Measurements from ENCODE around the gene WFDC12.

The WFDC12 gene

DNA sequence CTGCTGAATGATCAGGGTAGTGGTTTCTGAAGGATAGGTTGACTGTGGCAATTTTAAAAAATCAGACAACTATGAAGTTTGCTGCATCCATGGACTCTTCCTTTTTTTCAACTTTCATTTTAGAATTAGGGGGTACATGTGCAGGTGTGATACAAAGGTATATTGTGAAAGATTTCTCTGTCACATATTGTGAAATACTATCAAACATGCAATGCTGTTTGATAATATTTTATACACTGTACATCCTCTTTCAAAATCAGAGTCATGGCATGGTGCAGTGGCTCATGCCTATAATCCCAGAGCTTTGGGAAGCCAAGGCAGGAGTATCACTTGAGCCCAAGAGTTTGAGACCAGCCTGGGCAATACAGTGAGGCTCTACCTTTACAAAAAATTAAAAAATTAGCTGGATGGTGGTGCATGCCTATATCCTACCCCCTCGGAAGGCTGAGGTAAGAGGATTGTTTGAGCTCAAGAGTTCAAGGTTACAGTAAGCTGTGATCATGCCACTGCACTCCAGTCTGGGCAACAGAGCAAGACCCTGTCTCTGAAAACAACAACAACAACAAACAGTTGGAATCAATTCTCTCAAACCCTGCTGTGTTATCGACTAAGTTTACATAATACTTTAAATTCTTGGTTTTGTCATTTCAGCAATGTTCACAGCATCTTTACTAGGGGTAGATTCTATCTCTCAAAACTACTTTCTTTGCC lies 4.6 kb downstream of the WFDC12 start:
- no peaks in the 10 kb centered on the region for H3K79me2 ChIP-seq (ENCODE audit: control insufficient read depth, low read length)
- no peak for TF ChIP-seq EZH2phosphoT487 (IDR thresholded peaks at IDR 0.05; ENCODE audit: borderline replicate concordance, low read length)
- TF ChIP-seq, protein P1, sequence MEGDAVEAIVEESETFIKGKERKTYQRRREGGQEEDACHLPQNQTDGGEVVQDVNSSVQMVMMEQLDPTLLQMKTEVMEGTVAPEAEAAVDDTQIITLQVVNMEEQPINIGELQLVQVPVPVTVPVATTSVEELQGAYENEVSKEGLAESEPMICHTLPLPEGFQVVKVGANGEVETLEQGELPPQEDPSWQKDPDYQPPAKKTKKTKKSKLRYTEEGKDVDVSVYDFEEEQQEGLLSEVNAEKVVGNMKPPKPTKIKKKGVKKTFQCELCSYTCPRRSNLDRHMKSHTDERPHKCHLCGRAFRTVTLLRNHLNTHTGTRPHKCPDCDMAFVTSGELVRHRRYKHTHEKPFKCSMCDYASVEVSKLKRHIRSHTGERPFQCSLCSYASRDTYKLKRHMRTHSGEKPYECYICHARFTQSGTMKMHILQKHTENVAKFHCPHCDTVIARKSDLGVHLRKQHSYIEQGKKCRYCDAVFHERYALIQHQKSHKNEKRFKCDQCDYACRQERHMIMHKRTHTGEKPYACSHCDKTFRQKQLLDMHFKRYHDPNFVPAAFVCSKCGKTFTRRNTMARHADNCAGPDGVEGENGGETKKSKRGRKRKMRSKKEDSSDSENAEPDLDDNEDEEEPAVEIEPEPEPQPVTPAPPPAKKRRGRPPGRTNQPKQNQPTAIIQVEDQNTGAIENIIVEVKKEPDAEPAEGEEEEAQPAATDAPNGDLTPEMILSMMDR (IDR thresholded peaks at IDR 0.05; ENCODE audit: low read depth, low read length, poor library complexity, severe bottlenecking), result no peak
- no peak overlapping the region for H3K4me3 ChIP-seq (ENCODE audit: low read length)
- no peak overlapping the region for H3K27ac ChIP-seq (ENCODE audit: low read depth, low read length)
- H3F3A ChIP-seq (ENCODE audit: control insufficient read depth, insufficient read depth), result no peaks in the 10 kb centered on the region
- H3K27me3 ChIP-seq (ENCODE audit: control insufficient read depth, low read length), result peaks cover 20% of the 10 kb centered on the region
- no peaks in the 10 kb centered on the region for H3K9me3 ChIP-seq (ENCODE audit: control insufficient read depth, insufficient read depth, low read length)
- H3K4me2 ChIP-seq (ENCODE audit: low read length), result no peak overlapping the region
- H3K36me3 ChIP-seq (ENCODE audit: control insufficient read depth, low read length), result no peaks in the 10 kb centered on the region
- H3K4me1 ChIP-seq (ENCODE audit: control insufficient read depth, low read length), result no peaks in the 10 kb centered on the region
- H3K9me2 ChIP-seq (replicated peaks; ENCODE audit: control insufficient read depth, low read length), result no peaks in the 10 kb centered on the region
- no peaks in the 10 kb centered on the region for H4K20me1 ChIP-seq (ENCODE audit: control insufficient read depth, insufficient read depth, low read depth, low read length)

DNA sequence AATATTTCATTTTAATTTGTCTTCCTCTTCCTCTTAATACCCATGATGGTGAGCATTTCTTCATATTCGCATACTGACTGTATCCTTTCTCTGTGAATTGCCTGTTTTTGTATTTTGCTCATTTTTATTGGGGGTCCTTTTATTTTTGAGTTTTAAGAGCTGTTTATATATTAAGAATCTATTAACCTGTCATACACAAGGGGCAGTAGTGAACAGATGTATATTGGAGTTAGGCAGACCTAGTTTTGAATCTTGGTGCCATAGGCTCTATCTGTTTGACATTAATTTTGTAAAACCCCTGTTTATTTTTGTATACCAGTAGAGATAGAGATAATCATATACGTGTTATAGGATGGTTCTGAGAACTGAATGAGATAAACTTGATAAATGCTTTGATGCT lies 6.2 kb downstream of the WFDC12 start:
- no peaks in the 10 kb centered on the region for H3K9me2 ChIP-seq (replicated peaks; ENCODE audit: control insufficient read depth, low read length)
- H3F3A ChIP-seq (ENCODE audit: control insufficient read depth, insufficient read depth), result no peaks in the 10 kb centered on the region
- no peaks in the 10 kb centered on the region for H3K9me3 ChIP-seq (ENCODE audit: control insufficient read depth, insufficient read depth, low read length)
- no peaks in the 10 kb centered on the region for H3K79me2 ChIP-seq (ENCODE audit: control insufficient read depth, low read length)
- TF ChIP-seq, protein P1 (IDR thresholded peaks at IDR 0.05; ENCODE audit: low read depth, low read length, poor library complexity, severe bottlenecking), result peak; percentile 14
- no peak for TF ChIP-seq EZH2phosphoT487 (IDR thresholded peaks at IDR 0.05; ENCODE audit: borderline replicate concordance, low read length)
- no peaks in the 10 kb centered on the region for H3K36me3 ChIP-seq (ENCODE audit: control insufficient read depth, low read length)
- no peak overlapping the region for H3K4me2 ChIP-seq (ENCODE audit: low read length)
- no peak overlapping the region for H3K4me3 ChIP-seq (ENCODE audit: low read length)
- H3K27me3 ChIP-seq (ENCODE audit: control insufficient read depth, low read length), result peaks cover 28% of the 10 kb centered on the region
- no peak overlapping the region for H3K27ac ChIP-seq (ENCODE audit: low read depth, low read length)
- no peaks in the 10 kb centered on the region for H4K20me1 ChIP-seq (ENCODE audit: control insufficient read depth, insufficient read depth, low read depth, low read length)
- no peaks in the 10 kb centered on the region for H3K4me1 ChIP-seq (ENCODE audit: control insufficient read depth, low read length)

DNA sequence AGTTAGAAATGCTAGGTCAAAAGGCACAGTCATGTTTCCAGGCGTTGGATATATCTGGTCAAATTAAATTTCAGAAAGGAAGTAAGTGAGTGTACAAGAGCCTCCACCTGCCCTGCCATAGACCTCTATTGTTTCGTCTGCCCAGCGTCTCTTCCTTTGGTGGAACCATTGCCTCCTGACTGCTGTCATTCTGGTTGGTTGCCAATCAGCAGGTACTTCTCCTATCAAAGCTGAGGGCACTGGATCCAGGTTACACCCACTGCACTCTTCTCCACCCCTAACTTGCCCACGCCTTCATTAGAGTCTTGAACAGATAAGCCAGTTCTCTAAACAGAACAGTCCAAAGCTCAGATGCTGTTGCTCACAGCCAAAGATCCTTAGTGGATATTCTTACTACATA lies 6.7 kb downstream of the WFDC12 start:
- Histone ChIP-seq H3K27me3 (ENCODE audit: control insufficient read depth, low read length) (peaks cover 28% of the 10 kb centered on the region), H3K4me1 (ENCODE audit: control insufficient read depth, low read length) (no peaks in the 10 kb centered on the region), H3K4me3 (ENCODE audit: low read length) (no peak overlapping the region), H3K27ac (ENCODE audit: low read depth, low read length) (no peak overlapping the region), H3K36me3 (ENCODE audit: control insufficient read depth, low read length) (no peaks in the 10 kb centered on the region), H4K20me1 (ENCODE audit: control insufficient read depth, insufficient read depth, low read depth, low read length) (no peaks in the 10 kb centered on the region), H3F3A (ENCODE audit: control insufficient read depth, insufficient read depth) (no peaks in the 10 kb centered on the region), H3K79me2 (ENCODE audit: control insufficient read depth, low read length) (no peaks in the 10 kb centered on the region), H3K9me3 (ENCODE audit: control insufficient read depth, insufficient read depth, low read length) (no peaks in the 10 kb centered on the region), H3K4me2 (ENCODE audit: low read length) (no peak overlapping the region), H3K9me2 (replicated peaks; ENCODE audit: control insufficient read depth, low read length) (no peaks in the 10 kb centered on the region)
- TF ChIP-seq, protein P1 (IDR thresholded peaks at IDR 0.05; ENCODE audit: low read depth, low read length, poor library complexity, severe bottlenecking), result peak; percentile 8
- TF ChIP-seq EZH2phosphoT487 (IDR thresholded peaks at IDR 0.05; ENCODE audit: borderline replicate concordance, low read length), result no peak

All from DOHH2 (cell line).